ENCODE data around the gene SNAP91.
A peak's percentile ranks its signal among the peaks of the same experiment; 100 is the strongest.
"Not testable (repeated sequence)": the region's sequence is repeated elsewhere in the genome, so short reads cannot be mapped to it uniquely, and the experiment has no call there.

SNAP91 gene

DNA sequence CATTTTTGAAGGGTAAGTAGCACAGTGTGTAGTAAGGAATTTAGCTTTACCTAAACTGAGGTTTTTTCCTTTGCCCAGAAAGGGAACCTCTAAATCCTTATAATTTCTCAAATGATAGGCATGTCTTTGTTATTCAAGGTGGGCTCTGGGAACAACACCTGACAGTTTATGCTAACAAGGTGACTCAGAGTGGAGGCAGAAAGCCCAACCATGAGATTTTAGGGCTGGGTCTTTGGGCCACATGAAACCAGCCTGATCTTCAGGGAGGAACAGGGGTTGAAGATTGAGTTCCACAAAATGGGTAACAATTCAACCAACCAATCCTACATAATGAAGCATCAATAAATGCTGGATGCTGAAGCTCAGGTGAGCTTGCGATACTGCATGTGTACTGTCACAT lies 149.9 kb downstream of the SNAP91 start:
- CTCF ChIA-PET: no interaction called here
- POLR2A ChIA-PET: no interaction called here
- no peak for DNase-seq
- H3K36me3 ChIP-seq (ENCODE audit: control insufficient read depth in 4 of 4, insufficient read depth in 4 of 4, low read length in 3 of 4): no peaks in the 10 kb centered on the region
- peaks cover 0 to 2% (median 0%) of the 10 kb centered on the region in 5 experiments for H3K9me3 ChIP-seq (ENCODE audit: control extremely low read depth in 1 of 5, control insufficient read depth in 4 of 5, insufficient read depth in 2 of 5, low read depth in 1 of 5, low read length in 4 of 5)
- H3K27ac ChIP-seq (ENCODE audit: insufficient read depth in 1 of 2, low read depth in 1 of 2, low read length in 2 of 2, poor library complexity in 1 of 2, severe bottlenecking in 2 of 2): no peak overlapping the region
- H3K4me1 ChIP-seq (ENCODE audit: control extremely low read depth in 1 of 4, control insufficient read depth in 4 of 4, insufficient read depth in 4 of 4, low read length in 3 of 4): no peaks in the 10 kb centered on the region
- H3K4me3 ChIP-seq (ENCODE audit: control insufficient read depth in 1 of 7, extremely low read depth in 1 of 7, insufficient read depth in 4 of 7, low read depth in 2 of 7, low read length in 6 of 7): no peak overlapping the region
- H3K27me3 ChIP-seq (replicated peaks in 2 of 5; ENCODE audit: control insufficient read depth in 4 of 5, insufficient read depth in 5 of 5, low read length in 4 of 5): peaks cover 0 to 7% (median 0%) of the 10 kb centered on the region in 5 experiments
- 100% methylated on average over 1 of the region's 1 CpG for WGBS (ENCODE audit: insufficient coverage)

DNA sequence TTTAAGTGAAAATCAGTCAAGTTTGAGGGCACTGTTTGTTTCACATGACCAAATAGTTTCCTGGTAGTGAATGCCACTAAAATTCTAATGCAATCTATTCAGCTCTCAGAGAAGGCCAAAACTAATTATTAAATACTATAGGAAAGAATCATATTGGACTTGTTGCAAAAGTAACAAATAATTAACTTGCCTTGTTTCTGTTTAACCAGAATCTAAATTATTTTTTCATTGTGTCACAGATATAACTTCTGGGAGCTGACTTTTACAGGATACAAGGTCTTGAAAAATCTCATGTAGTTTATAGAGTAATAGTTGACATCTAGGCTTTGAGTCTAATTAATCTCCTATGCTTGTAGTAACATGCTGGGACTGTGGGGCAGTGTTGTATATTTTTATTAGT lies 152.0 kb downstream of the SNAP91 start:
- Histone ChIP-seq H3K4me1 (ENCODE audit: control extremely low read depth in 1 of 4, control insufficient read depth in 4 of 4, insufficient read depth in 4 of 4, low read length in 3 of 4) (no peaks in the 10 kb centered on the region), H3K27ac (ENCODE audit: insufficient read depth in 1 of 2, low read depth in 1 of 2, low read length in 2 of 2, poor library complexity in 1 of 2, severe bottlenecking in 2 of 2) (no peak overlapping the region), H3K4me3 (ENCODE audit: control insufficient read depth in 1 of 7, extremely low read depth in 1 of 7, insufficient read depth in 4 of 7, low read depth in 2 of 7, low read length in 6 of 7) (no peak overlapping the region), H3K9me3 (ENCODE audit: control extremely low read depth in 1 of 5, control insufficient read depth in 4 of 5, insufficient read depth in 2 of 5, low read depth in 1 of 5, low read length in 4 of 5) (no peaks in the 10 kb centered on the region), H3K27me3 (replicated peaks in 2 of 5; ENCODE audit: control insufficient read depth in 4 of 5, insufficient read depth in 5 of 5, low read length in 4 of 5) (peaks cover 0 to 8% (median 0%) of the 10 kb centered on the region in 5 experiments), H3K36me3 (ENCODE audit: control insufficient read depth in 4 of 4, insufficient read depth in 4 of 4, low read length in 3 of 4) (no peaks in the 10 kb centered on the region)
- DNase-seq: no peak
- ChIA-PET POLR2A (no interaction called here), CTCF (interaction anchor here (1.4 kb wide), 1 partner anchor 20 kb away, joined by 3 read pairs; no protein-coding TSS in a partner anchor)

DNA sequence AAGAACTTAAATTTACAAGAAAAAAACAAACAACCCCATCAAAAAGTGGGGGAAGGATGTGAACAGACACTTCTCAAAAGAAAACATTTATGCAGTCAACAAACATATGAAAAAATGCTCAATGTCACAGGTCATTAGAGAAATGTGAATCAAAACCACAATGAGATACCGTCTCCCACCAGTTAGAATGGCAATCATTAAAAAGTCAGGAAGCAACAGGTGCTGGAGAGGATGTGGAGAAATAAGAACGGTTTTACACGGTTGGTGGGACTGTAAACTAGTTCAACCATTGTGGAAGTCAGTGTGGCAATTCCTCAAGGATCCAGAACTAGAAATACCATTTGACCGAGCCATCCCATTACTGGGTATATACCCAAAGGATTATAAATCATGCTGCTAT lies 157.2 kb downstream of the SNAP91 start:
- POLR2A ChIA-PET; H3K4me1 ChIP-seq (ENCODE audit: control extremely low read depth in 1 of 4, control insufficient read depth in 4 of 4, insufficient read depth in 4 of 4, low read length in 3 of 4); H3K36me3 ChIP-seq (ENCODE audit: control insufficient read depth in 4 of 4, insufficient read depth in 4 of 4, low read length in 3 of 4); H3K27me3 ChIP-seq (replicated peaks in 2 of 5; ENCODE audit: control insufficient read depth in 4 of 5, insufficient read depth in 5 of 5, low read length in 4 of 5); H3K27ac ChIP-seq (ENCODE audit: insufficient read depth in 1 of 2, low read depth in 1 of 2, low read length in 2 of 2, poor library complexity in 1 of 2, severe bottlenecking in 2 of 2); H3K9me3 ChIP-seq (ENCODE audit: control extremely low read depth in 1 of 5, control insufficient read depth in 4 of 5, insufficient read depth in 2 of 5, low read depth in 1 of 5, low read length in 4 of 5); DNase-seq; CTCF ChIA-PET; H3K4me3 ChIP-seq (ENCODE audit: control insufficient read depth in 1 of 7, extremely low read depth in 1 of 7, insufficient read depth in 4 of 7, low read depth in 2 of 7, low read length in 6 of 7): not testable (repeated sequence)
- 94% methylated on average over 2 of the region's 4 CpGs for WGBS (ENCODE audit: insufficient coverage)

DNA sequence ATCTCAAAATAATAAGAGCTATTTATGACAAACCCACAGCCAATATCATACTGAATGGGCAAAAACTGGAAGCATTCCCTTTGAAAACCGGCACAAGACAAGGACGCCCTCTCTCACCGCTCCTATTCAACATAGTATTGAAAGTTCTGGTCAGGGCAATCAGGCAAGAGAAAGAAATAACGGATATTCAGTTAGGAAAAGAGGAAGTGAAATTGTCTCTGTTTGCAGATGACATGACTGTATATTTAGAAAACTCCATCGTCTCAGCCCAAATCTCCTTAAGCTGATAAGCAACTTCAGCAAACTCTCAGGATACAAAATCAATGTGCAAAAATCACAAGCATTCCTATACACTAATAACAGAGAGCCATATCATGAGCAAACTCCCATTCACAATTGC lies 158.4 kb downstream of the SNAP91 start:
- H3K4me3 ChIP-seq (ENCODE audit: control insufficient read depth in 1 of 7, extremely low read depth in 1 of 7, insufficient read depth in 4 of 7, low read depth in 2 of 7, low read length in 6 of 7); H3K27ac ChIP-seq (ENCODE audit: insufficient read depth in 1 of 2, low read depth in 1 of 2, low read length in 2 of 2, poor library complexity in 1 of 2, severe bottlenecking in 2 of 2); CTCF ChIA-PET; DNase-seq; H3K36me3 ChIP-seq (ENCODE audit: control insufficient read depth in 4 of 4, insufficient read depth in 4 of 4, low read length in 3 of 4); H3K27me3 ChIP-seq (replicated peaks in 2 of 5; ENCODE audit: control insufficient read depth in 4 of 5, insufficient read depth in 5 of 5, low read length in 4 of 5); POLR2A ChIA-PET; H3K4me1 ChIP-seq (ENCODE audit: control extremely low read depth in 1 of 4, control insufficient read depth in 4 of 4, insufficient read depth in 4 of 4, low read length in 3 of 4); H3K9me3 ChIP-seq (ENCODE audit: control extremely low read depth in 1 of 5, control insufficient read depth in 4 of 5, insufficient read depth in 2 of 5, low read depth in 1 of 5, low read length in 4 of 5): not testable (repeated sequence)
- WGBS (ENCODE audit: insufficient coverage): no CpG with 5 or more reads among the region's 5 CpGs

DNA sequence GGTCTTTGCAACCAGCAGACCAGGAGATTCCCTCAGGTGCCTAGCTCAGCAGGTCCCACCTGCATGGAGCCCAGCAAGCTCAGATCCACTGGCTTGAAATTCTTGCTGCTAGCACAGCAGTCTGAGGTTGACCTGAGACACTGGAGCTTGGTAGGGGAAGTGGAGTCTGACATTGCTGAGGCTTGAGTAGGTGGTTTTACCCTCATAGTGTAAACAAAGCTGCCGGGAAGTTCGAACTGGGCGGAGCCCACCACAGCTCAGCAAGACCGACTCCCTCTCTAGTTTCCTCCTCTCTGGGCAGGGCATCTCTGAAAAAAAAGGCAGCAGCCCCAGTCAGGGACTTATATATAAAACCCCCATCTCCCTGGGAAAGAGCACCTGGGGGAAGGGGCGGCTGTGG lies 162.3 kb downstream of the SNAP91 start:
- no peak overlapping the region for H3K27ac ChIP-seq (ENCODE audit: insufficient read depth in 1 of 2, low read depth in 1 of 2, low read length in 2 of 2, poor library complexity in 1 of 2, severe bottlenecking in 2 of 2)
- no peaks in the 10 kb centered on the region for H3K9me3 ChIP-seq (ENCODE audit: control extremely low read depth in 1 of 5, control insufficient read depth in 4 of 5, insufficient read depth in 2 of 5, low read depth in 1 of 5, low read length in 4 of 5)
- H3K27me3 ChIP-seq (replicated peaks in 2 of 5; ENCODE audit: control insufficient read depth in 4 of 5, insufficient read depth in 5 of 5, low read length in 4 of 5): no peaks in the 10 kb centered on the region
- H3K36me3 ChIP-seq (ENCODE audit: control insufficient read depth in 4 of 4, insufficient read depth in 4 of 4, low read length in 3 of 4): no peaks in the 10 kb centered on the region
- WGBS (ENCODE audit: insufficient coverage): 80% methylated on average over 1 of the region's 5 CpGs
- ChIA-PET CTCF (no interaction called here), POLR2A (no interaction called here)
- peak in 1 of 3 donors; percentile 3 for DNase-seq
- peaks cover 0 to 3% (median 0%) of the 10 kb centered on the region in 4 experiments for H3K4me1 ChIP-seq (ENCODE audit: control extremely low read depth in 1 of 4, control insufficient read depth in 4 of 4, insufficient read depth in 4 of 4, low read length in 3 of 4)
- H3K4me3 ChIP-seq (ENCODE audit: control insufficient read depth in 1 of 7, extremely low read depth in 1 of 7, insufficient read depth in 4 of 7, low read depth in 2 of 7, low read length in 6 of 7): no peak overlapping the region

DNA sequence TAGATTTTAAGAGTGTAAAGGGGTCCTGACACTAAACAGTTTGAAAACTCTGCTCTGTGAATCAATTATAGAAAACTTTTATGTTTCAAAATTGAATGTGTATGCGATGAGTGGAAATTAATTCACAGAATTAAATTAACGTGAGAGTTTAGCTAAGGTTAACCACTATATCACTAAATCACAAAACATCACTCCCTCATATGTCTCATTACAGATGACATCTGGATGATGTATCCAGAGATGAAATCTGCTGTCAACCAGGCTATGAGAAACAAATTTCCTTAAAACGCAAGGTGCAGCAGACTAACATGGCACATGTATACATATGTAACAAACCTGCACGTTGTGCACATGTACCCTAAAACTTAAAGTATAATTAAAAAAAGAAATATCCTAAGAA lies 169.2 kb downstream of the SNAP91 start:
- DNase-seq: no peak
- Histone ChIP-seq H3K27me3 (replicated peaks in 2 of 5; ENCODE audit: control insufficient read depth in 4 of 5, insufficient read depth in 5 of 5, low read length in 4 of 5) (peaks cover 0 to 1% (median 0%) of the 10 kb centered on the region in 5 experiments), H3K4me3 (ENCODE audit: control insufficient read depth in 1 of 7, extremely low read depth in 1 of 7, insufficient read depth in 4 of 7, low read depth in 2 of 7, low read length in 6 of 7) (no peak overlapping the region), H3K9me3 (ENCODE audit: control extremely low read depth in 1 of 5, control insufficient read depth in 4 of 5, insufficient read depth in 2 of 5, low read depth in 1 of 5, low read length in 4 of 5) (no peaks in the 10 kb centered on the region), H3K36me3 (ENCODE audit: control insufficient read depth in 4 of 4, insufficient read depth in 4 of 4, low read length in 3 of 4) (no peaks in the 10 kb centered on the region), H3K4me1 (ENCODE audit: control extremely low read depth in 1 of 4, control insufficient read depth in 4 of 4, insufficient read depth in 4 of 4, low read length in 3 of 4) (no peaks in the 10 kb centered on the region), H3K27ac (ENCODE audit: insufficient read depth in 1 of 2, low read depth in 1 of 2, low read length in 2 of 2, poor library complexity in 1 of 2, severe bottlenecking in 2 of 2) (no peak overlapping the region)
- CTCF ChIA-PET: interaction anchor here (0.6 to 1.0 kb wide), 2 partner anchors 26 to 318 kb away, joined by 3 read pairs; no protein-coding TSS in a partner anchor
- POLR2A ChIA-PET: no interaction called here
- no CpG with 5 or more reads among the region's 4 CpGs for WGBS (ENCODE audit: insufficient coverage)

DNA sequence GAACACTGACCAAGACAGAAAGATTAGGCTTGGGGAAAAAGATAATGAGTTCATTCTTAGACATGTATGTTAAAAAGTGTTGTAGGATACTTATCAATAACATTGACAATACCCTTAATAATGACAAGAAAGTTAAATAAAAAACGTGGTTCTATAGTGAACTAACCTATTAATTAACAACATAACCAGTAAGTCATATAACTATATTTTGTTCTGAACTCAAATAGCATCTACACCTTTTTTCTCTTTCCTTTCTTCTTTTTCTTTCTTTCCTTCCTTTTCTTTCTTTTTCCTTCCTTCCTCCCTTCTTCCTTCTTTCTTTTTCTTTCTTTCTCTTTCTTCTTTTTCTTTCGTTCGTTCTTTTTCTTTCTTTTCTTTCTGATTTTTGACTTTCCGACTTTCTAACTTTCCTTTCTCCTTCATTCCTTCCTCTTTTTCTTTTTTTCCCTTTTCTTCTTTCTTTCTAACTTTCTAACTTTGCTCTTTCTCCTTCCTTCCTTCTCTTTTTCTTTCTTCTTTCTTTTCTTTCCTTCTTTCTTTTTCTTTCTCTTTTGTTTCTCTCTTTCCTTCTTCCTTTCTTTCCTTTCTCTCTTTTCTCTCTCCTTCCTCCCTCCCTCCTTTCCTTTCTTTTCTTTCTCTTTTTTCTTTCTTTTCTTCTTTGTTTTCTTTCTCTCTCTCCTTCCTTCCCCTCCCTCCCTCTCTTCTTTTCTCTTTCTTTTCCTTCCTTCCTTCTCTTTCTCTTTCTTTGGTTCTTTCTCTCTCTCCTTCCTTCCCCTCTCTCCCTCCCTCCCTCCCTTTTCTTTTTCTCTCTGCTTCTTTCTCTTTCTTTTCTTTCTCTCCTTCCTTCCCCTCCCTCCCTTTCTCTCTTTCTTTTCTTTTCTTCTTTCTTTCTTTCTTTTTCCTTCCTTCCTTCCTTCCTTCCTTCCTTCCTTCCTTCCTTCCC lies 172.0 kb downstream of the SNAP91 start:
- Histone ChIP-seq H3K4me3 (ENCODE audit: control insufficient read depth in 1 of 7, extremely low read depth in 1 of 7, insufficient read depth in 4 of 7, low read depth in 2 of 7, low read length in 6 of 7) (no peak overlapping the region), H3K36me3 (ENCODE audit: control insufficient read depth in 4 of 4, insufficient read depth in 4 of 4, low read length in 3 of 4) (no peaks in the 10 kb centered on the region)
- 94% methylated on average over 3 of the region's 4 CpGs for WGBS (ENCODE audit: insufficient coverage)

More for the DNA sequence above, 172.0 kb downstream of the SNAP91 start:
- Histone ChIP-seq H3K4me1 (ENCODE audit: control extremely low read depth in 1 of 4, control insufficient read depth in 4 of 4, insufficient read depth in 4 of 4, low read length in 3 of 4) (no peaks in the 10 kb centered on the region), H3K27ac (ENCODE audit: insufficient read depth in 1 of 2, low read depth in 1 of 2, low read length in 2 of 2, poor library complexity in 1 of 2, severe bottlenecking in 2 of 2) (no peak overlapping the region), H3K9me3 (ENCODE audit: control extremely low read depth in 1 of 5, control insufficient read depth in 4 of 5, insufficient read depth in 2 of 5, low read depth in 1 of 5, low read length in 4 of 5) (no peaks in the 10 kb centered on the region), H3K27me3 (replicated peaks in 2 of 5; ENCODE audit: control insufficient read depth in 4 of 5, insufficient read depth in 5 of 5, low read length in 4 of 5) (peaks cover 0 to 1% (median under 1%) of the 10 kb centered on the region in 5 experiments)
- POLR2A ChIA-PET: no interaction called here
- no peak for DNase-seq
- CTCF ChIA-PET: interaction anchor here (0.9 to 1.4 kb wide), 10 partner anchors 7 to 316 kb away, joined by 3 to 8 read pairs (median 3); no protein-coding TSS in a partner anchor

All from common myeloid progenitor, CD34-positive (primary cell).